ENCODE measurements around the gene FGR.

FGR gene

GRCh38 chr1:27590917-27591508 lies 44.0 kb downstream of the FGR start:
- no peak for DNase-seq (ENCODE audit: low read depth)
- no peak for TF ChIP-seq POLR2A (IDR thresholded peaks at IDR 0.05; ENCODE audit: extremely low read depth, insufficient read length)
- TF ChIP-seq CTCF (IDR thresholded peaks at IDR 0.05; ENCODE audit: low read depth, low read length), result no peak
- TF ChIP-seq MAX (IDR thresholded peaks at IDR 0.05; ENCODE audit: low read depth, low read length), result no peak
- no peak for TF ChIP-seq MYC (IDR thresholded peaks at IDR 0.05; ENCODE audit: low read depth, low read length)
- H3K4me3 ChIP-seq (ENCODE audit: low read depth, low read length), result no peak overlapping the region

GRCh38 chr1:27589841-27590426 lies 45.1 kb downstream of the FGR start:
- DNase-seq (ENCODE audit: low read depth), result no peak
- H3K4me3 ChIP-seq (ENCODE audit: low read depth, low read length), result no peak overlapping the region
- TF ChIP-seq CTCF (IDR thresholded peaks at IDR 0.05; ENCODE audit: low read depth, low read length), result no peak

- TF ChIP-seq POLR2A (IDR thresholded peaks at IDR 0.05; ENCODE audit: extremely low read depth, insufficient read length) (no peak), CTCF (IDR thresholded peaks at IDR 0.05; ENCODE audit: low read depth, low read length) (no peak), MYC (IDR thresholded peaks at IDR 0.05; ENCODE audit: low read depth, low read length) (no peak), MAX (IDR thresholded peaks at IDR 0.05; ENCODE audit: low read depth, low read length) (no peak)
- no peak for DNase-seq (ENCODE audit: low read depth)
- H3K4me3 ChIP-seq (ENCODE audit: low read depth, low read length), result no peak overlapping the region
Measured at GRCh38 chr1:27589441-27589840, 45.5 kb downstream of the FGR start.

- H3K4me3 ChIP-seq (ENCODE audit: low read depth, low read length), result no peak overlapping the region
- no peak for TF ChIP-seq MAX (IDR thresholded peaks at IDR 0.05; ENCODE audit: low read depth, low read length)
- TF ChIP-seq POLR2A (IDR thresholded peaks at IDR 0.05; ENCODE audit: extremely low read depth, insufficient read length), result no peak
- no peak for TF ChIP-seq MYC (IDR thresholded peaks at IDR 0.05; ENCODE audit: low read depth, low read length)
- no peak for TF ChIP-seq CTCF (IDR thresholded peaks at IDR 0.05; ENCODE audit: low read depth, low read length)
Measured at GRCh38 chr1:27588256-27589232, 46.4 kb downstream of the FGR start.

GRCh38 chr1:27585684-27586083 lies 49.3 kb downstream of the FGR start:
- no peak overlapping the region for H3K4me3 ChIP-seq (ENCODE audit: low read depth, low read length)
- DNase-seq (ENCODE audit: low read depth), result no peak
- TF ChIP-seq MAX (IDR thresholded peaks at IDR 0.05; ENCODE audit: low read depth, low read length) (no peak), CTCF (IDR thresholded peaks at IDR 0.05; ENCODE audit: low read depth, low read length) (no peak), POLR2A (IDR thresholded peaks at IDR 0.05; ENCODE audit: extremely low read depth, insufficient read length) (no peak), MYC (IDR thresholded peaks at IDR 0.05; ENCODE audit: low read depth, low read length) (no peak)

More at GRCh38 chr1:27588256-27589232, 46.4 kb downstream of the FGR start:
- no peak for DNase-seq (ENCODE audit: low read depth)

Data from NB4 (cell line).